HepG2 (cell line): ENCODE measurements around the gene RPGRIP1. TPM values are rescaled to one million over a fixed set of nuclear protein-coding genes. Genes with fewer than 3 reads are reported as not detected.

ENCODE experiments used
- ATAC-seq: fragments of 200-7000 bp; cut with Tn5 transposase; 3 replicates; pipeline ENCODE4 v1.9.1; 2020; ENCODE audit warnings: mild to moderate bottlenecking, moderate library complexity
- BruUV-seq: library from RNA; stranded (reverse); fragments of 400-500 nt; replicated peaks from 2 replicates; lab custom pipeline; 2021; lab: Mats Ljungman, UMichigan
- CTCF ChIA-PET: fragments of 300-600 bp; formaldehyde crosslinking; extraction: SDS; loops from one replicate; lab custom pipeline; 2021; ENCODE audit warnings: low total read pairs, inconsistent platforms, low intra/inter-chr PET ratio; lab: Yijun Ruan, JAX
- POLR2A ChIA-PET: fragments of 350-600 bp; sonication (Branson Sonifier 250); formaldehyde crosslinking; loops from one replicate; lab custom pipeline; 2020; ENCODE audit warnings: antibody characterized with exemption, inconsistent platforms; lab: Yijun Ruan, JAX
- DNase-seq: peaks from one replicate; pipeline ENCODE4 v3.0.0-alpha.2; 2015; ENCODE audit warnings: low spot score
- FAIRE-seq: peaks from 3 replicates; lab custom pipeline; 2011; peaks lifted over from hg19 to GRCh38; lab: Jason Lieb, UNC
- H2AFZ ChIP-seq: one replicate; pipeline ENCODE4 v1.6.1; 2011; ENCODE audit warnings: low read length, inconsistent platforms
- H3K27ac ChIP-seq: fragments of 300-600 bp; 3 replicates; pipeline ENCODE4 v1.8.0; 2011; ENCODE audit warnings: mixed run types, mild to moderate bottlenecking, mixed read lengths, low read length, inconsistent platforms; ENCODE audit not compliant: insufficient read depth; ENCODE audit errors: extremely low read length
- H3K27me3 ChIP-seq, 2 experiments: fragments of 200-600 bp in 1 of 2; 2 replicates in 1 of 2; 3 replicates in 1 of 2; pipeline versions ENCODE4 v1.6.0 to v1.8.0; 2011; ENCODE audit warnings: low read length in 2 of 2, mild to moderate bottlenecking in 2 of 2, moderate library complexity in 2 of 2, inconsistent platforms in 1 of 2; ENCODE audit not compliant: insufficient read depth in 2 of 2, control insufficient read depth in 1 of 2
- H3K36me3 ChIP-seq, 2 experiments: fragments of 200-600 bp in 1 of 2; replicated peaks in 1 of 2; 2 replicates in 1 of 2; 3 replicates in 1 of 2; pipeline versions ENCODE4 v1.5.1 to v1.8.0; 2011; ENCODE audit warnings: low read length in 2 of 2, inconsistent platforms in 1 of 2; ENCODE audit not compliant: insufficient read depth in 2 of 2, control insufficient read depth in 1 of 2
- H3K4me1 ChIP-seq: 2 replicates; pipeline ENCODE4 v1.5.1; 2012; ENCODE audit warnings: low read length, inconsistent platforms; ENCODE audit not compliant: insufficient read depth
- H3K4me2 ChIP-seq: 2 replicates; pipeline ENCODE4 v1.6.0; 2011; ENCODE audit warnings: low read depth, low read length, inconsistent platforms
- H3K4me3 ChIP-seq, 3 experiments: fragments of 200-600 bp in 1 of 3; sonication (generic), shearing (Covaris generic) in 1 of 3; replicated peaks in 1 of 3; 2 replicates each; pipeline ENCODE4 v1.5.1; 2011 to 2016; ENCODE audit warnings: low read length in 3 of 3, inconsistent platforms in 2 of 3, low read depth in 2 of 3, mild to moderate bottlenecking in 2 of 3, control low read depth in 1 of 3, mixed read lengths in 1 of 3; ENCODE audit not compliant: insufficient read depth in 1 of 3
- H3K79me2 ChIP-seq: one replicate; pipeline ENCODE4 v1.6.1; 2011; ENCODE audit warnings: low read length, inconsistent platforms; ENCODE audit not compliant: insufficient read depth
- H3K9ac ChIP-seq: 2 replicates; pipeline ENCODE4 v1.6.0; 2011; ENCODE audit warnings: mild to moderate bottlenecking, low read depth, low read length, inconsistent platforms; ENCODE audit not compliant: insufficient read depth
- H3K9me3 ChIP-seq: 2 replicates; pipeline ENCODE4 v1.5.1; 2012; ENCODE audit warnings: mild to moderate bottlenecking, low read length
- H4K20me1 ChIP-seq: 2 replicates; pipeline ENCODE4 v1.6.0; 2011; ENCODE audit warnings: inconsistent platforms, mild to moderate bottlenecking, low read length, moderate library complexity; ENCODE audit not compliant: insufficient read depth
- CCDC6 ChIP-seq: sonication (generic); formaldehyde crosslinking; IDR thresholded peaks from 2 replicates; pipeline ENCODE4 v1.8.1; 2022; ENCODE audit warnings: mild to moderate bottlenecking, missing genetic modification reagents, moderate library complexity
- CREBL2 ChIP-seq: sonication (generic); formaldehyde crosslinking; IDR thresholded peaks from 2 replicates; pipeline ENCODE4 v1.8.1; 2023; ENCODE audit warnings: missing genetic modification reagents, mild to moderate bottlenecking, borderline replicate concordance
- CSRNP1 ChIP-seq: sonication (generic); formaldehyde crosslinking; IDR thresholded peaks from 2 replicates; pipeline ENCODE4 v1.8.1; 2023; ENCODE audit warnings: mild to moderate bottlenecking, missing genetic modification reagents
- DPF2 ChIP-seq: sonication (generic); formaldehyde crosslinking; IDR thresholded peaks from 2 replicates; pipeline ENCODE4 v1.4.0; 2020; ENCODE audit warnings: mild to moderate bottlenecking, low read depth, missing genetic modification reagents, borderline replicate concordance
- E2F1 ChIP-seq: sonication (generic); formaldehyde crosslinking; IDR thresholded peaks from 2 replicates; pipeline ENCODE4 v1.5.0; 2020; ENCODE audit warnings: missing genetic modification reagents
- ELK4 ChIP-seq: sonication (generic); formaldehyde crosslinking; IDR thresholded peaks from 2 replicates; pipeline ENCODE4 v1.9.0; 2021; ENCODE audit warnings: missing genetic modification reagents, borderline replicate concordance
- POLR2AphosphoS5 ChIP-seq: IDR thresholded peaks from 2 replicates; pipeline ENCODE4 v1.6.1; 2012; ENCODE audit warnings: low read depth, low read length
- RBAK ChIP-seq: sonication (generic); formaldehyde crosslinking; IDR thresholded peaks from 2 replicates; pipeline ENCODE4 v1.5.1; 2020; ENCODE audit warnings: mild to moderate bottlenecking, missing genetic modification reagents
- RBM22 ChIP-seq: fragments of 200-400 bp; formaldehyde crosslinking; optimal IDR thresholded peaks from 2 replicates; pipeline ENCODE3; 2017; ENCODE audit warnings: mild to moderate bottlenecking, low read length, moderate library complexity
- RELA ChIP-seq: sonication (generic); formaldehyde crosslinking; IDR thresholded peaks from 2 replicates; pipeline ENCODE4 v1.4.0; 2020; ENCODE audit warnings: missing genetic modification reagents
- RFXAP ChIP-seq: sonication (generic); formaldehyde crosslinking; IDR thresholded peaks from 2 replicates; pipeline ENCODE4 v1.4.0; 2020; ENCODE audit warnings: missing genetic modification reagents, borderline replicate concordance
- RNF2 ChIP-seq: fragments of 450-650 bp; conservative IDR thresholded peaks from 2 replicates; pipeline ENCODE4 v1.6.1; 2016; ENCODE audit warnings: low read depth
- TBL1XR1 ChIP-seq: fragments of 150-350 bp; IDR thresholded peaks from 2 replicates; pipeline ENCODE4 v1.6.1; 2014; ENCODE audit warnings: borderline replicate concordance, low read length; ENCODE audit not compliant: partially characterized antibody
- TGIF2 ChIP-seq: IDR thresholded peaks from 2 replicates; pipeline ENCODE4 v1.6.1; 2016; ENCODE audit warnings: control low read depth, missing compliant biosample characterization
- ZNF34 ChIP-seq: sonication (generic); formaldehyde crosslinking; IDR thresholded peaks from 2 replicates; pipeline ENCODE4 v1.4.0; 2020; ENCODE audit warnings: mild to moderate bottlenecking, missing genetic modification reagents, borderline replicate concordance
- ZNF451 ChIP-seq: sonication (generic); formaldehyde crosslinking; IDR thresholded peaks from 2 replicates; pipeline ENCODE4 v1.5.0; 2020; ENCODE audit warnings: mild to moderate bottlenecking, missing genetic modification reagents
- WGBS: methylation state at CpG from one replicate; pipeline ENCODE4 v1.1.6; 2017; ENCODE audit warnings: low lambda C conversion rate; 5-methylcytosine and 5-hydroxymethylcytosine counted together
- in situ Hi-C: cut with HindIII; loops from 2 replicates; pipeline ENCODE4 v1.10.0; 2017; ENCODE audit warnings: low pct_unique_long_range_greater_than_20kb; ENCODE audit not compliant: extremely low pct_ligation_motif_present
- intact Hi-C: fragments of 100-400 bp; cut with micrococcal nuclease; formaldehyde crosslinking; loops from one replicate; pipeline ENCODE4 v1.10.0; 2022; ENCODE audit not compliant: unreplicated experiment
- polyA plus RNA-seq, 8 experiments: library from polyadenylated mRNA; depleted of rRNA in 3 of 8; stranded (reverse) in 7 of 8; unstranded in 1 of 8; fragments of >200 nt; fragmentation: Illumina TruSeq in 4 of 8; extraction: Trizol in 4 of 8; gene quantifications; 2 replicates each; pipeline versions ENCODE4 v1.2.1 to v1.2.3, GENCODE V29; 2011 to 2016; ENCODE audit warnings: low read depth in 4 of 8, missing spikeins in 1 of 8, mixed read lengths in 1 of 8; ENCODE audit not compliant: insufficient read depth in 1 of 8
- total RNA-seq, 5 experiments: library from RNA; depleted of rRNA; stranded (reverse); fragments of >200 nt; fragmentation: Illumina TruSeq; extraction: Trizol; gene quantifications; 2 replicates each; pipeline ENCODE4 v1.2.3, GENCODE V29; 2016; ENCODE audit warnings: low read depth in 1 of 5
- TF ChIP-seq, protein P1 (sequence below): sonication (generic); formaldehyde crosslinking; IDR thresholded peaks from 2 replicates; pipeline ENCODE4 v1.5.0; 2020; ENCODE audit warnings: mild to moderate bottlenecking, missing genetic modification reagents

The RPGRIP1 gene
- total and polyA plus RNA-seq, 2 of the 13 experiments (the other 11 are each of a cell fraction or from before 2014, with no cell fraction given) = 0.13 to 1.1 TPM

DNA sequence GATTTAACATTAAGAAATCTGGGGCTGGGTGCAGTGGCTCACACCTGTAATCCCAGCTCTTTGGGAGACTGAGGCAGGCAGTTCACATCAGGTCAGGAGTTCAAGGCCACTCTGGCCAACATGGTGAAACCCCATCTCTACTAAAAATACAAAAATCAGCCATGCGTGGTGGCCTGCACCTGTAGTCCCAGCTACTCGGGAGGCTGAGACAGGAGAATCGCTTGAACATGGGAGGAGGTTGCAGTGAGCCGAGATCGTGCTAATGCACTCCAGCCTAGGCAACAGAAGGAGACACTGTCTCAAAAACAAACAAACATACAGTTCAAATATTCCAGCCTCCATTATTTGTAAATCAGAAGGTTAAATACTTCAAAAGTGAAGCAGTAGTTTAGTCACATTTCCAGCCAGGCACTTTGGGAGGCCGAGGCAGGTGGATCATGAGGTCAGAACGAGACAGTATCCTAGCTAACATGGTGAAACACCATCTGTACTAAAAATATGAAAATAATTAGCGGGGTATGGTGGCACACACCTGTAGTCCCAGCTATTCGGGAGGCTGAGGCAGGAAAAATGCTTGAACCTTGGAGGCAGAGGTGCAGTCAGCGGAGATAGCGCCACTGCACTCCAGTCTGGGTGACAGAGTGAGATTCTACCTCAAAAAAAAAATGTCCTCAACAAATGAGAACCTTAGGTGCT, 40.9 kb upstream of the RPGRIP1 start (continued):
- TF ChIP-seq ELK4 (no peak), CSRNP1 (no peak), CREBL2 (no peak)

GRCh38 chr14:21240417-21240816, 39.5 kb upstream of the RPGRIP1 start:
- BruUV-seq = no TSS peak
- H3K79me2 ChIP-seq = peaks cover 99% of the 10 kb centered on the region
- no peak overlapping the region for H3K9ac ChIP-seq
- H3K4me3 ChIP-seq = no peak overlapping the region
- in situ Hi-C loops (no loop called here), intact Hi-C loops (no loop called here)
- H3K27ac ChIP-seq = no peak overlapping the region
- H4K20me1 ChIP-seq = peaks cover 97% of the 10 kb centered on the region
- no peaks in the 10 kb centered on the region for H3K9me3 ChIP-seq
- peaks cover 73% of the 10 kb centered on the region for H3K4me1 ChIP-seq
- no peak overlapping the region for H3K4me2 ChIP-seq
- no peak overlapping the region for H2AFZ ChIP-seq
- H3K27me3 ChIP-seq = no peaks in the 10 kb centered on the region
- no peak for DNase-seq
- H3K36me3 ChIP-seq = peaks cover 21 to 80% of the 10 kb centered on the region in 2 experiments
- no peak for FAIRE-seq
- CTCF ChIA-PET = no interaction called here
- WGBS = 95% methylated on average over 2 of the region's 2 CpGs
- POLR2A ChIA-PET = interaction anchor here (0.9 kb wide), 1 partner anchor 15 kb away, joined by 3 read pairs; no protein-coding TSS in a partner anchor
- ATAC-seq = no peak
- TF ChIP-seq E2F1 (CRISPR knock-in tag) (peak; percentile 37; the same call in 1 of the 2 replicates), RFXAP (CRISPR knock-in tag) (no peak), POLR2AphosphoS5 (0 out of 2 replicates have a peak, but pooled peaks have one; percentile 18), ZNF451 (no peak), CCDC6 (no peak), ZNF34 (no peak), DPF2 (no peak), TGIF2 (CRISPR knock-in tag) (no peak), RBAK (CRISPR knock-in tag) (no peak), RELA (CRISPR knock-in tag) (no peak), RNF2 (no peak), RBM22 (peak; percentile 70), TBL1XR1 (no peak)
- TF ChIP-seq, protein P1, sequence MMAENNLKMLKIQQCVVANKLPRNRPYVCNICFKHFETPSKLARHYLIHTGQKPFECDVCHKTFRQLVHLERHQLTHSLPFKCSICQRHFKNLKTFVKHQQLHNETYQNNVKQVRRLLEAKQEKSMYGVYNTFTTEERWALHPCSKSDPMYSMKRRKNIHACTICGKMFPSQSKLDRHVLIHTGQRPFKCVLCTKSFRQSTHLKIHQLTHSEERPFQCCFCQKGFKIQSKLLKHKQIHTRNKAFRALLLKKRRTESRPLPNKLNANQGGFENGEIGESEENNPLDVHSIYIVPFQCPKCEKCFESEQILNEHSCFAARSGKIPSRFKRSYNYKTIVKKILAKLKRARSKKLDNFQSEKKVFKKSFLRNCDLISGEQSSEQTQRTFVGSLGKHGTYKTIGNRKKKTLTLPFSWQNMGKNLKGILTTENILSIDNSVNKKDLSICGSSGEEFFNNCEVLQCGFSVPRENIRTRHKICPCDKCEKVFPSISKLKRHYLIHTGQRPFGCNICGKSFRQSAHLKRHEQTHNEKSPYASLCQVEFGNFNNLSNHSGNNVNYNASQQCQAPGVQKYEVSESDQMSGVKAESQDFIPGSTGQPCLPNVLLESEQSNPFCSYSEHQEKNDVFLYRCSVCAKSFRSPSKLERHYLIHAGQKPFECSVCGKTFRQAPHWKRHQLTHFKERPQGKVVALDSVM (CRISPR knock-in tag) = no peak
